Fibroblast of mammary gland (primary cell): Measurements from ENCODE around the gene FAM168B.

ENCODE experiments used
- DNase-seq: peaks from one replicate; pipeline ENCODE4 v3.0.0-alpha.2; 2010; ENCODE audit warnings: low read depth
- H3K4me3 ChIP-seq: 2 replicates; pipeline ENCODE4 v1.5.1; 2011; ENCODE audit warnings: low read depth, mild to moderate bottlenecking, low read length, moderate library complexity; ENCODE audit not compliant: control insufficient read depth
- CTCF ChIP-seq: conservative IDR thresholded peaks from 2 replicates; pipeline ENCODE4 v1.5.1; 2011; ENCODE audit warnings: low read depth, low read length, inconsistent platforms; ENCODE audit not compliant: control insufficient read depth, insufficient read depth

Gene FAM168B

GRCh38 chr2:131055169-131056065 lies 37.8 kb downstream of the FAM168B start:
- peak; percentile 44 for DNase-seq
- TF ChIP-seq CTCF = no peak
- no peak overlapping the region for H3K4me3 ChIP-seq

- DNase-seq = no peak
- H3K4me3 ChIP-seq = no peak overlapping the region
- TF ChIP-seq CTCF = no peak
These were observed 38.8 kb downstream of the FAM168B start for GRCh38 chr2:131054488-131054887.

GRCh38 chr2:131052741-131053263 lies 40.5 kb downstream of the FAM168B start:
- H3K4me3 ChIP-seq = no peak overlapping the region
- DNase-seq = no peak
- TF ChIP-seq CTCF = no peak

- no peak for DNase-seq
- no peak for TF ChIP-seq CTCF
- no peak overlapping the region for H3K4me3 ChIP-seq
These were observed 42.4 kb downstream of the FAM168B start for GRCh38 chr2:131050896-131051295.

GRCh38 chr2:131049150-131049718 lies 44.0 kb downstream of the FAM168B start:
- TF ChIP-seq CTCF = no peak
- no peak overlapping the region for H3K4me3 ChIP-seq
- no peak for DNase-seq

- no peak overlapping the region for H3K4me3 ChIP-seq
- no peak for DNase-seq
- no peak for TF ChIP-seq CTCF
These were observed 44.6 kb downstream of the FAM168B start for GRCh38 chr2:131048641-131049040.
